HG03025 (cell line): ENCODE measurements around the gene SRI.
"Not testable (repeated sequence)": the region's sequence is repeated elsewhere in the genome, so short reads cannot be mapped to it uniquely, and the experiment has no call there.

Source experiments
- ATAC-seq: cut with Tn5 transposase; IDR thresholded peaks from one replicate; pipeline ENCODE4 v1.9.1; 2021; ENCODE audit warnings: mild to moderate bottlenecking, moderate library complexity; ENCODE audit not compliant: unreplicated experiment, low FRiP score

The SRI gene

GRCh38 chr7:88219781-88220747 is at the start of gene SRI:
Gene SRI, minus strand, starts transcription at chr7:88220038. Its CDS starts 12 bp downstream, at chr7:88220026.
- peak; percentile 74 for ATAC-seq

- no peak for ATAC-seq
These were observed 49.7 kb upstream of the SRI start for GRCh38 chr7:88269586-88269985.

- no peak for ATAC-seq
These were observed 49.0 kb upstream of the SRI start for GRCh38 chr7:88268858-88269257.

GRCh38 chr7:88268051-88268450 is 48.2 kb upstream of the SRI start:
- ATAC-seq, result no peak

- ATAC-seq, result no peak
These were observed 47.6 kb upstream of the SRI start for GRCh38 chr7:88267421-88267820.

- not testable (repeated sequence) for ATAC-seq
These were observed 45.1 kb upstream of the SRI start for GRCh38 chr7:88264987-88265386.

GRCh38 chr7:88262562-88262961 is 42.7 kb upstream of the SRI start:
- no peak for ATAC-seq

GRCh38 chr7:88260719-88261118 is 40.9 kb upstream of the SRI start:
- no peak for ATAC-seq

GRCh38 chr7:88259656-88260380 is 40.0 kb upstream of the SRI start:
- ATAC-seq, result no peak

GRCh38 chr7:88258296-88258695 is 38.5 kb upstream of the SRI start:
- ATAC-seq, result not testable (repeated sequence)

GRCh38 chr7:88256906-88257305 is 37.1 kb upstream of the SRI start:
- no peak for ATAC-seq

GRCh38 chr7:88254721-88255424 is 35.0 kb upstream of the SRI start:
- no peak for ATAC-seq

- ATAC-seq, result no peak
These were observed 33.8 kb upstream of the SRI start for GRCh38 chr7:88253640-88254039.

GRCh38 chr7:88244258-88244657 is 24.4 kb upstream of the SRI start:
- ATAC-seq, result no peak

- no peak for ATAC-seq
These were observed 23.6 kb upstream of the SRI start for GRCh38 chr7:88243345-88243909.

GRCh38 chr7:88239852-88240251 is 20.0 kb upstream of the SRI start:
- no peak for ATAC-seq

GRCh38 chr7:88233828-88234227 is 14.0 kb upstream of the SRI start:
- no peak for ATAC-seq

GRCh38 chr7:88230646-88231045 is 10.8 kb upstream of the SRI start:
- no peak for ATAC-seq

- no peak for ATAC-seq
These were observed 9.6 kb upstream of the SRI start for GRCh38 chr7:88229302-88229995.

GRCh38 chr7:88226886-88227516 is 7.2 kb upstream of the SRI start:
- ATAC-seq, result no peak
